Measurements from ENCODE around the gene MGAT1.
A peak's percentile ranks its signal among the peaks of the same experiment; 100 is the strongest.
"Not testable (repeated sequence)": the region's sequence is repeated elsewhere in the genome, so short reads cannot be mapped to it uniquely, and the experiment has no call there.

MGAT1 gene

DNA sequence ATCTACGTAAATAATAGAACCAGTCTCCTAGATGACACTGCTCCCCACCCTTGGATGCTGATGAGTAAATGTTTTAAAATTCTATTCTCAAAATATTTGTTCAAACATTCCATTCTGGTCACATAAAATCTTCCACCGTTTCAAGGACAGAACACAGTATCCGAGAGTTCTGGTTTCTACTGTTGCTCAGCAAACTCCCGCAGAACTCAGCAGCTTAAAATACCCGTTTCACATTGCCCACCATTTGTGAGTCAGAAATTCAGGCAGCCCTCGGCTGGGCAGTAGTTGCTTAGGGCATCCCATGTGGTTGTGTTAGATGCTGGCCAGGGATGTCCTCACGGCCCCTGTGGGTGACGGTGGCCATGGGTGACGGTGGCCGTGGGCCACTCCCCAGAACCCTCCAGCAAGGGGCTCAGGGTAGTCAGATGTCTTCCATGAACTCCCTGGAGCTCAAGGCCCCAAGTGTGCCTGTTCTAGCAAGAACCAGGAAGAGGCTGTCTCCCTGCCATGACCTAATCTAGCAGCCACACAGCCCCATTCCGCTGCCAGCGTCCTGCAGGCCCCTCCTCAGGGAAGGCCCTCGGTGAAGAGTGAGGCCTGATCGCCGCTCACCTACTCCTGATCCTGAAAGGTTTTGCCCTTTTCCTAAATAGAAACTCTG, 17.4 kb downstream of the MGAT1 start:
- DNase-seq (ENCODE audit: low read depth) = no peak

DNA sequence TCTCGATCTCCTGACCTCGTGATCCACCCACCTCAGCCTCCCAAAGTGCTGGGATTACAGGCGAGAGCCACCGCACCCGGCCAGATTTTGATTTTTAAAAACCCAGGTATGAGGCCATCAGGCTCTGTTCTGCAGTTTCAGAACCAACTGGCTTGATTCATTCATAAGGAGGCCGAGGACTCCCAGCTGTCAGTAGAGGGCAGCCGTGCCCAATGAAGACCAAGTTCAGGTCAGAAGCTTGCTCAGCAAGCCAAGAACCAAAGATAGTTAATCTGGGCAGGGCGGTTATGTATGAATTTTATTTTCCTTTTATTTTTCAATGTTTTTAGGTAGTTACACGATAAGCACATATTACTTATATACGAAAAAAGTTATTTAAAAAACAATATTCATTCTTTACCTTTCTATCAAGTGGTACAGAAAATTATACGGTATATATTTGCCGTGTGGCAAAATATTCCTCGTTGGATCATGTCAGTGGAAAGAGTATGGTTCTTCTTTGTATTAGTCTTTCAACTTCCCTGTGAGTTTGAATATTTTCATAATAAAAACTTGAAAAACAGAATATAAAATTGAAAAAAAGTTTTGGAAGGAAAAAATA, 18.0 kb downstream of the MGAT1 start:
- DNase-seq (ENCODE audit: low read depth) = peak; percentile 41

DNA sequence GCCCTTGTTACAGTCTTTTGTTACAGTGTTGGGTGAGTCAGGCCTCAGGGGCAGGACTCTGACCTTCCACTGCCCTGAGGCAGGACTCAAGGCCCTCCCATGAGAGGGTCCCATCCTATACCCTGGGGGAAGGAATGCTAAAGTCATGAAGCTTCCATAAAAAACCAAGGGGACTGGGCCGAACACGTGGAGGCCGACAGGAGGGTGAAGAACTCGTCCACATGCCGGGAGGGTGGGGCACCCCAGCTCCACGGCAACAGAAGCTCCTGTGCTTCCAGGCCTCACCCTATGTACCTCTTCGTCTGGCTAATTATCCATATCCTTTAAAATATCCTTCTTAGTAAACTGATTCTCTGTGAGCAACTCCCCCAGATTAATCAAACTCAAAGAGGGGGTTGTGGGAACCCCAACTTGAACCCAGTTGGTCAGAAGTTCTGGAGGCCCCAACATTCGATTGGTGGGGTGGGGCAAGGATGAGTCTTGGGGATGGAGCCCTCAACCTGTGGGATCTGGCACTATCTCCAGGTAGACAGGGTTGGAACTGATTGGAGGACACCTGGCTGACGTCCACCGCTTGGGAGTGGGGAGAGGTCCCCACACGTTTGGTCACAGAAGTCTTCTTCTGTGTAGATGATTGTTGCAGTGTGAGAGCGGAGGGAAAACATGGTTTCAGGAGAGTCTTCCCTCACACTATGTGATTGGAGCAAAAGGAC, 19.1 kb downstream of the MGAT1 start:
- no peak for DNase-seq (ENCODE audit: low read depth)

DNA sequence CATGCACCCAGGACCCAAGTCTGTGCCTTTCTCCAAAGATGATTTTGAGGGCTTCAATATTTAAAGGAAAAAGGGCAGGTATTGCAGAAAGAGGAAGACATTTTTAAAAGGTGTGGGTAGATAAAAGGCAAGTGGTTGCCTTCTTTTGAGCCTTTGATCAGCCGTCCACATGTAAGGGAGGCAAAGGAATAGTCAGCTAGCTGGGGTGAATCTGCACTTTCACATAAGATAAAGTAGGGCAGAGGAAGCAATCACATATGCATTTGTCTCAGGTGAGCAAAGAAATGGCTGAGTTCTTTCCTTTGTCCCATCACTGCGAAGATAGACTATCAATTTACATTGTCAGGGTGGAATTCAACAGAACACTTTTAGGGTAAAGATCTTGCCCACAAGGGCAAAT, 19.9 kb downstream of the MGAT1 start:
- DNase-seq (ENCODE audit: low read depth) = no peak

DNA sequence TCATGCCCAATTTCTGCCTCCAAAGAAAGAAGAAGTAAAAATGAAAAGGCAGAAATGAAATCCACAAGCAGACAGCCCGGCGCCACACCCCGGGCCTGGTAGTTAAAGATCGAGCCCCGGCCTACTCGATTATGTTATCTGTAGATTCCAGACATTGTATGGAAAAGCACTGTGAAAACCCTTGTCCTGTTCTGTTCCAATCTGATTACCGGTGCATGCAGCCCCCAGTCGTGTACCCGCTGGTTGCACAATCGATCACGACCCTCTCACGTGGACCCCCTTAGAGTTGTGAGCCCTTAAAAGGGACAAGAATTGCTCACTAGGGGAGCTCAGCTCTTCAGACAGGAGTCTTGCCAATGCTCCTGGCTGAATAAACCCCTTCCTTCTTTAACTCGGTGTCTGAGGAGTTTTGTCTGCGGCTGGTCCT, 20.7 kb downstream of the MGAT1 start:
- DNase-seq (ENCODE audit: low read depth) = not testable (repeated sequence)

DNA sequence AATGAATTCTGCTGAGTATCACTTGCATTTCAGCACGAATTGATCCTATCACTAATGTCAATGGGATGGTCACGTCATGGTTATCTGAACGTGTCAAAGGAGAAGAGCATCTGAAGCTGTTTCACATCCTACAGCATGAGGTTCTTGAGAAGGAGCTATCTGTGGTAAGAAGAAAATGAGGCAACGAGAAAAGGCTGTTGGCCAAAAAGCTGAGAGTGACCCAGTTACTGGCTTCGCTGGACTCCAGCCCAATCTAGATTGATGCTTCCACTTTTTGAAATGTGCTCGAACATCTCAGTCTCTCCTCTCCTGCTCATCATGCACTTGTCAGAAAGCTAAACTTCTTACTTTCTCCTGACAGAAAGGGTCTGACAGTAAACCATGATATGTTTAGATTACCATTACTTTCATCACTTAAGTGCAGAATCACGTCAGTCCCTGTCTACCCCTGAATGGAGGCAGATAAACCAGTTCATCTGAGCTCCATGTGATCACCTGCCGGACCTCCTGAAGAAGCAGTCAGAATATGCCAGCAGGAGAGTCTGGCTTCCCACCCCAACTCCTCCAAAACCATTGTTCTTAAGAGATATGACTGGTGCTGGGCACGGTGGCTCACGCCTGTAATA, 22.5 kb downstream of the MGAT1 start:
- DNase-seq (ENCODE audit: low read depth) = no peak

DNA sequence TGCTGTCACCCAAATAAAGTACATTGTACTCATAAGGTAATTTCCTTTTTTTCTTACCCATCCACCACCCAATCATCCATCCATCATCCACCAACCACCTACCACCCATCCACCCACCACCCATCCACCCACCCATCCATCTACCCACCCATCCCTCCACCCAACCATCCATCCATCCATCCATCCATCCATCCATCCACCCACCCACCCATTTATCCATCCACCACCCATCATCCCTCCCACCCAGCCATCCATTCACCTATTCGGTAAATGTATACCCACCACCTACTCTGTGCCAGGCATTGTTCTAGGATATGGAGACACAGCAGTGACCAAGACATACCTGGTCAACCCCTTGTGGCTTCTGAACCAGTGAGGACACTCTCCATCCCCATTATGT, 25.1 kb downstream of the MGAT1 start:
- no peak for DNase-seq (ENCODE audit: low read depth)

DNA sequence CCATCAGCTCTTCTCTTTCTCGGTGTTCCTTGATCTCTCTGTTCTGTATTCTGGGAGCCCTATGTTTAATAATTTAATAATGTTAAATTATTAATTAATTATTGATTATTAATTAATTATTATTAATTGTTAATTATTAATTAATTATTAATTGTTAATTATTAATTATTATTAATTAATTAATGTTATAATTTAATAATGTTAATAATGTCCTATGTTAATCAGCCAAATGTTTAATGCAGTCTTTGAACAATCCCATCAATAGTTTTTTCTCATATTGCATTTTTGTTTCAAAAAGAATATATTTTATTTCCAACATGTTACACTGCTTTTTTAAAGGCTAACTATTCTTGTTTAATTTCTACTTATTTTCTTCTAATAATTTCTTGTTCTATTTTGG, 26.2 kb downstream of the MGAT1 start:
- DNase-seq (ENCODE audit: low read depth) = no peak

DNA sequence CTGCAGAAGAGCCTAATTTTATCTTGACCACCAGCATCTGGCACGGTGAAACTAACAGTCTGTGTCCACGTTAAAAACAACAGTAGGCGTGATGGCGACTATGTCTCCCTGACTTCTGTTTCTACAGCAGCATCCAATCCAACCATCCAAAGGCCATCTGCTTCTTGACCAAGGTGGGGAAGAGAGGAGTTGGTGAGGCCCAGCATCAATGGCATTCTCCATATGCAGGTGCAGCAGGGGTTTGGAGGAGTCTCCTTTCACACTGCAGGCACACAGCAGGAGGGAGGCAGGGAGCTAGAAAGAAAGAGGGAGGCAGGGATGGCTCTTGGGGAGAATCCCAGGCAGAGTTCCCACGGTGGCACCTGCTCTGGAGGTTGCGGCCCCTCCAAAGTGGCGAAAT, 27.0 kb downstream of the MGAT1 start:
- DNase-seq (ENCODE audit: low read depth) = no peak

DNA sequence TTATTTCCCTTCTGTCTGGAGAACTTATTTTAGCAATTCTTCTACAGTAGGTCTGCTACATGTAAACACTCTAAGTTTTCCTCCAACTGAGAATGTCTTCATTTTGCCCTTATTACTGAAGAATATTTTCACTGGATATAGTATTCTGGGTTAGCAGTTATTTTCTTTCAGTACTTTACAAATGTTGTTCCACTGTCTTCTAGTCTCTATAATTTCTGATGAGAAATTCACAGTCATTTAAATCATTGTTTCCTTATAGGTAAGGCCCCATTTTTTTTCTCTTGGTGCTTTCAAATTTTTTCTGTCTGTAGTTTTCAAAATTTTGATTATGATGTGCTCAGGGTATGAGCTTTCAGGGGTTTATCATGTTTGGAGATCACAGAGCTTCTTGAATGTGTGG, 30.8 kb downstream of the MGAT1 start:
- no peak for DNase-seq (ENCODE audit: low read depth)

DNA sequence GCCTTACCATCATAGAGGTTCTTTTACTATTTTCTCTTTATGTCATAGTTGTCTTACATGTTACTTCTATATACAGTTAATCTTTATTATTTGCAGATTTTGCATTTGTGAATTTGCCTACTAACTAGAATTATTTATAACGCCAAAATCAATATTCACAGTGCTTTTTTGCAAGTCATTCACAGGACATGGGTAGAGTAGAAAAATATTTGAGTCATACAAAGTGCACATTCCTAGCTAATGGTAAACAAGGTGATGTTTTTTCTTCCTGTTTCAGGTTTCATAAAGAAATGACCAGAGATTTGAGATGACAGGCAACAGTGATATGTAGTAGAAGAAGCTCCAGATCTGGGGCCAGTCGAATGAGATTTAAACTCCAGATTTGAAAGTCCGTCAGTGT, 32.8 kb downstream of the MGAT1 start:
- DNase-seq (ENCODE audit: low read depth) = no peak

DNA sequence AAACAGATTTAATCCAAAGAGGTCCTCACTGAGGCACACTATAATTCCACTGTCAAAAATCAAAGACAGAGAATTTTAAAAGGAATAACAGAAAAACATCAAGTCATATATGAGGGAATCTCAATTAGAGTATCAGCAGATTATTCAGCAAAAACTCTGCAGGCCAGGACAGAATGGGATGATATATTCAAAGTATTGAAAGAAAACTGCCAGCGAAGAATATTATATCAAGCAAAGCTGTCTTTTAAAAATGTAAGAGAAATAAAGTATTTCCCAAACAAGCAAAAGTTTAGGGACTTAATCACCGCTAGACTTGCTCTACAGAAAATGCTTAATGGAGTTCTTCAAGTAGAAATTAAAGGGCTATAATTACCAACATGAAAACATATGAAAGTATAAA, 47.0 kb downstream of the MGAT1 start:
- no peak for DNase-seq (ENCODE audit: low read depth)

DNA sequence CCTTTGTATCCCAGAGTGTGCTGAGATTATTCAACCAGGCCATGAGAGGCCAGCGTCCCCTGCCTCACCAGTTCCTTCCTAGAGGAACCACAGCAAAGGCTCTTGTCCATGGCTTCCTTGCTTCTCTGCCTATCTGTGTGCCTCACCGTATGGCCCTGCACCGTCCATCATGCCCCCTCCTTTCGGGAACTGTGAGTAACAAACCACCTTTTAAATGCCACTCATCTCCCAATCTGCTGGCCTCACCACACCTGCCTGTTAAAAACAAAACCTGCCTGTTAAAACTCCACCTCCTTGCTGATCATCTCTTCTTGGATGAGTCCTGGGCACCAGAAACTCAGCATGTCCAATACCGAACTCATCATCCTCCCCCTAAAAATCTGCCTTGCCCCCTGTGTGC, 58.4 kb downstream of the MGAT1 start:
- no peak for DNase-seq (ENCODE audit: low read depth)

DNA sequence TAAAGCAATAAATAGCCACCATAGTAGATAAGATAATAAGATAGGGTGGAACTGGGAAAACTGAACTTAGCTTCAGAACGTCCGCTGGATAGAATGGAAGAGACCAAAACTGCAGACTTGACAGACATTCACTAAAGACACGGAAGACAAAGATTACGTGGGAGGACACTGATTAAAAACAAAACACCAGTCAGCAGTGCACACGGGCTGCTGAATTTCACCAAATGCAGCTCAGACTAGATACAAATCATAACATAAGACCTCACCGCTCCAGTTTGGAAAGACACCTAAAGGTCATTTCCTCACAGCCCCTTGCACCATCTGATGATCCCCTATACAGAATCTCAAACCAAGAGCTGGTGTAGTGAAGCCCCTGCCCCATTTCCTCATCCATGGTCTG, 59.9 kb downstream of the MGAT1 start:
- no peak for DNase-seq (ENCODE audit: low read depth)

DNA sequence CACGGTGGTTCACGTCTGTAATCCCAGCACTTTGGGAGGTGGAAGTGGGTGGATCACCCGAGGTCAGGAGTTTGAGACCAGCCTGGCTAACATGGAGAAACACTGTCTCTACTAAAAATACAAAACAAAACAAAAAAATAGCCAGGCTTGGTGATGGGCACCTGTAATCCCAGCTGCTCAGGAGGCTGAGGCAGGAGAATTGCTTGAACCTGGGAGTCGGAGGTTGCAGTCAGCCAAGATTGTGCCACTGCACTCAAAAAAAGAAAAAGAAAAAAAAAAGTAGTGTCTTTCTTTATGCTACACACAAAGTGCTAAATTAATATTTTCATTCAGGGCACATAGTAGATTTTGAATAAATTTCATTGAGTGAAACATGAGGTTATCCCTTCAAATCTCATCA, 61.7 kb downstream of the MGAT1 start:
- DNase-seq (ENCODE audit: low read depth) = not testable (repeated sequence)

DNA sequence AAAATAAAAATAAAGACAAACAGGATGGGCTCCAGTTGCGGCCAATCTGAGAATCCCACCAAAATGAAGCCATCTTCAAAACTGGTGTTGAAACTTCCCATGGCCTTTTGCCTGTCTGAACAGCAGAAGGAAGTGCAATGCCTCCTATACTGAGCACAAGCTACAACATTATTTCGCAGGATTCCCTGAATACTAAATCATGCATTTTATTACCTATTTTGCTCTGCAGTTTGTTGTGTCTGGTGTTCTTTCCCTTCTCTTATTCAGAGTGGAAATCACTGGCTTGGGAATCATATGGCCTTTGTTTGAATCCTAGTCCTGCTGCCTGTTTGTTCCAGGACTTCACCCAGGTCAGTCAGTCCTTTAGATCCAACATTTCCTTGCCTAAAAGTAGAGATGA, 62.6 kb downstream of the MGAT1 start, which contains the start of gene OR2Y1:
OR2Y1 (minus strand) TSS at position 101 of the 400 bp plus-strand sequence; CDS start at position 101, 0 bp downstream.
- no peak for DNase-seq (ENCODE audit: low read depth)

DNA sequence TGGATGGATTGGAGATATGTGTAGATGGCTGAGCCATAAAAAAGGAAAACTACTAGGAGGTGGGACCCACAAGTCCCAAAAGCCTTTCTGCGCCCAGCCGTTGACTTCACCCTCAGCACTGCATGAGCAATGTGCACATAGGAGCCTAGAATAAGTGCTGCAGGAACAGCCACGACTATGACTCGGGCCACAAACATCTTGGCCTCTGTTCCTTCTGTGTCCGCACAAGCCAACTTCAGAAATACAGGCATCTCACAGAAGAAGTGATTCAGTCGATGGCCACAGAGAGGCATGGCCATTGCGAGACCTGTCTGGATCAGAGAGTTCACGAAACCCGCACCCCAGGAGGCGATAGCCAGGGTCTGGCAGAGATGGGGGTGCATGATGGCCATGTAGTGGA, 63.3 kb downstream of the MGAT1 start:
- DNase-seq (ENCODE audit: low read depth) = no peak

DNA sequence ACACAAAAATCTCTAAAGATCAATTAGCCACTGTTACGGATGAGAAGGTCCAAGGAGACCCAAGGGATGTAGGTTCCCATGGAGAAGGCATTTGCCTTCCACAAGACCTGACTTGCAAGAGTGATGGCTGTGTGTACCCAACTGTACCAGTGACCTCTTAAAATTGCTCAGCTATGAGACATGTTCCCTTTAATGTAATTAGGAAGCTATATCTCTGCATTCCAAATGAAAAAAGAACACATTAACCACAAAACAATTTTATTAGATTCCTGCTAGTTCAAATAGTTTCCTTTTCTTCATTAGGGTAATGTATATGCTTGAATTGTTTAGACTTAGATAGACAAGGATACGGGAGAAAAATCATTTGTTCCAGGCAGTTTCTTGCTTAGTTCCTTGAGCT, 66.1 kb downstream of the MGAT1 start:
- DNase-seq (ENCODE audit: low read depth) = no peak
